Measurements from ENCODE around the gene SERPINA7.
"Not testable (repeated sequence)": the region's sequence is repeated elsewhere in the genome, so short reads cannot be mapped to it uniquely, and the experiment has no call there.

The SERPINA7 gene

DNA sequence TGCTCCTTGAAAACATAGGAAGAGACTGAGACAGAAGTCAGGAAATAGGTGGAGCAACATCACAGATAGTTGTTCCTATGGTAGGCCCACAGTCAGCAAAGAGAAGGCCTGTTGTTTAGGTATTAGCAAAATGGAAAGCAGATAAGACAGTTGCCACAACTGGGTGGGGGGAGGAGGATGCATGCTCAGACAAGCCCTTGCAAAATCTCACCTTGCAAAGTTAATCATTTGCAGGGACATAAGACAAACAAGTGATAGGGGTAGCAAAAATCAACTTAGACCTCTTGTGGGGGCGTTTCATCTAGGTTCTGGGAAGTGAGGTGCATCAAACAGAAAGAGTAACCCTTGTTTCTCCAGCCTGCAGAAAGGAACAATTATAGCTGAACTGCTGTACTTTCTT, 30.7 kb downstream of the SERPINA7 start:
- H3K4me3 ChIP-seq (replicated peaks; ENCODE audit: low read depth, low read length) = no peak overlapping the region
- DNase-seq (ENCODE audit: low read depth) = no peak
- TF ChIP-seq, protein P1, sequence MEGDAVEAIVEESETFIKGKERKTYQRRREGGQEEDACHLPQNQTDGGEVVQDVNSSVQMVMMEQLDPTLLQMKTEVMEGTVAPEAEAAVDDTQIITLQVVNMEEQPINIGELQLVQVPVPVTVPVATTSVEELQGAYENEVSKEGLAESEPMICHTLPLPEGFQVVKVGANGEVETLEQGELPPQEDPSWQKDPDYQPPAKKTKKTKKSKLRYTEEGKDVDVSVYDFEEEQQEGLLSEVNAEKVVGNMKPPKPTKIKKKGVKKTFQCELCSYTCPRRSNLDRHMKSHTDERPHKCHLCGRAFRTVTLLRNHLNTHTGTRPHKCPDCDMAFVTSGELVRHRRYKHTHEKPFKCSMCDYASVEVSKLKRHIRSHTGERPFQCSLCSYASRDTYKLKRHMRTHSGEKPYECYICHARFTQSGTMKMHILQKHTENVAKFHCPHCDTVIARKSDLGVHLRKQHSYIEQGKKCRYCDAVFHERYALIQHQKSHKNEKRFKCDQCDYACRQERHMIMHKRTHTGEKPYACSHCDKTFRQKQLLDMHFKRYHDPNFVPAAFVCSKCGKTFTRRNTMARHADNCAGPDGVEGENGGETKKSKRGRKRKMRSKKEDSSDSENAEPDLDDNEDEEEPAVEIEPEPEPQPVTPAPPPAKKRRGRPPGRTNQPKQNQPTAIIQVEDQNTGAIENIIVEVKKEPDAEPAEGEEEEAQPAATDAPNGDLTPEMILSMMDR (IDR thresholded peaks at IDR 0.05; ENCODE audit: low read length, missing control alignments) = no peak

DNA sequence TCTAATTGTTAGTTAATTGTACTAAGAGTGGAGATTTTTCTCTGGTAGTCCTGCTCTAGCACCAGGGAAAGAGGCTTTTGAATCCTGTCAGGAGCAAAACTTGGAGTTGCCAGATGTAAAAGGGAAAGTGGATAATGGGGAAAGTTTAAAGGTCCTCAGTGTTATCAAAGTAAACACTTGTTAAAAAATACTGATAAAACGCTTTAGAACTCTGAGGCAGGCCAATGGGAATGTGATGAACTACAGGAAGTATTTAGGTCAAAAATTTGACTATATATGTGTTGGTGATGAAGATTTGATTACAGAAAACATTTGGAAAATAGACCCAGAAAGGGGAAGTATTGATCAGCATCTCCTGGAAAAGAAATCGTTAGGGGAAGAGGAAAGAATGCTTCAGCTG, 32.8 kb downstream of the SERPINA7 start:
- H3K4me3 ChIP-seq (replicated peaks; ENCODE audit: low read depth, low read length) = no peak overlapping the region
- DNase-seq (ENCODE audit: low read depth) = no peak
- TF ChIP-seq, protein P1 (IDR thresholded peaks at IDR 0.05; ENCODE audit: low read length, missing control alignments) = no peak

DNA sequence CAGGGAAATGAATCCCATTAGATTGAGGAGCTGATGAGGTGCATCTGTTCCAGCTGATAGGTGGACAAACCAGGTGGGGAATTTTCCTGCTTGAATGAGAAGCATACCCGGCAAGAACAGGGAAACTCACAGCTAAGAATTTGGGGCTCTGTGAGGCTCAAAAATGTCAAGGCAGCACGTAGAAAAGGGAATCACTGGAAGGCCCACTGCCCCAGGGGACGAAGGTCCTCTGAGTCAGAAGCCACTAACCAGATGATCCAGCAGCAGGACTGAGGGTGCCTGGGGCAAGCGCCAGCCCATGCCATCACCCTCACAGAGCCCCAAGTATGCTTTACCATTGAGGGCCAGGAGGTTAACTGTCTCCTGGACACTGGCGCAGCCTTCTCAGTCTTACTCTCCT, 37.9 kb downstream of the SERPINA7 start:
- not testable (repeated sequence) for DNase-seq (ENCODE audit: low read depth); H3K4me3 ChIP-seq (replicated peaks; ENCODE audit: low read depth, low read length)

DNA sequence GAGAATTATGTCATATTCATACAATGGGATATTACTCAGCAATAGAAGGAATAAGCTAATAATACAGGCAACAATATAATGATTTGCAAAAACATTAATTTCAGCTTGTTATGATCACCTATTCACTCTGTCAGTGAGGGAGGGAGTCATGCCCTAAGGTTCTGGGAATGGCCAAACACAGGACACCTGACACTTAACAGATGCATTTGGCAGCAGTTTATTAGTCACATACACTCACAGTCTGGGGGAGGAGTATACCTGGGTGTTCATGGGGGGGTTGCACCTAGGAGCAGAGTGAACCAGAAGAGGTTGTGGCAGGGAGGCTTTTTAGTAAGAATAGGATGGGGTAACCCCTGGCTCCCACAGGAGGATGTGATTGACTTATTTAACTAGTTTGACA, 38.3 kb downstream of the SERPINA7 start:
- no peak overlapping the region for H3K4me3 ChIP-seq (replicated peaks; ENCODE audit: low read depth, low read length)
- TF ChIP-seq, protein P1 (IDR thresholded peaks at IDR 0.05; ENCODE audit: low read length, missing control alignments) = no peak
- no peak for DNase-seq (ENCODE audit: low read depth)

DNA sequence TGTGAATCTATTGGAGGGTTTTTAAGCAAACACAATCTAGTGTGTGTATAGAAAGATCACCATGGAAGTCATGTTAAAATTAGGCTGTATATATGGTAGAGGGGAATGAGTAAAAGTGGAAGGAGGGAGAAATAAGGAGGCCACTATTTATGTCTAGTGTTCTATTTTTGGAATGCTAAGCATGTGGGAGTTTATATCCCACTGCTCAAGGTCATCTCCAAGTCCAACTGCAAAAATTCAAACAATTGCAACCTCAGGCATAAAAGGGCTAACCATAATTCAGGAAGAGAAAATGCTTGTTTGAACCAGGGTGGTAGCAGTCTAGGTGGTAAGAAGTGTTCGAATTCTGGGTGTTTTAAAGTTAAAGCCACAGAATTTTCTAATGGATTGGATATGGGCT, 39.2 kb downstream of the SERPINA7 start:
- no peak overlapping the region for H3K4me3 ChIP-seq (replicated peaks; ENCODE audit: low read depth, low read length)
- TF ChIP-seq, protein P1 (IDR thresholded peaks at IDR 0.05; ENCODE audit: low read length, missing control alignments) = no peak
- DNase-seq (ENCODE audit: low read depth) = no peak

DNA sequence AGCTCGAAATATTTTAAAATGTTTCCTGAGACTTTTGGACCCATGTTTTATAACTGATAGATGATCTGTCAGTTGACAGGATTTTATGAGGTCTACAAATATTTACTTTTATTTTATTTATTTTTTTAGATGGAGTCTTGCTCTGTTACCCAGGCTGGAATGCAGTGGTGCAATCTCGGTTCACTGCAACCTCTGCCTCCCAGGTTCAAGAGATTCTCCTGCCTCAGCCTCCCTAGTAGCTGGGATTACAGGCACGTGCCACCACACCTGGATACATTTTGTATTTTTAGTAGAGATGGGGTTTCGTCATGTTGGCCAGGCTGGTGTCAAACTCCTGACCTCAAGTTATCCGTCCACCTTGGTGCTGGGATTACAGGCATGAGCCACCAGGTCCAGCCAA, 50.0 kb downstream of the SERPINA7 start:
- not testable (repeated sequence) for DNase-seq (ENCODE audit: low read depth); H3K4me3 ChIP-seq (replicated peaks; ENCODE audit: low read depth, low read length)

Measured in fibroblast of pulmonary artery (primary cell).